ENCODE data around the gene CDH15.

The CDH15 gene

GRCh38 chr16:89202422-89203215 is 31.1 kb downstream of the CDH15 start:
- in situ Hi-C loops (cut with MboI; ENCODE audit: low sequenced_read_pairs, unreplicated experiment) = no loop called here
- no peak for DNase-seq (ENCODE audit: low spot score)
- TF ChIP-seq, protein P1, sequence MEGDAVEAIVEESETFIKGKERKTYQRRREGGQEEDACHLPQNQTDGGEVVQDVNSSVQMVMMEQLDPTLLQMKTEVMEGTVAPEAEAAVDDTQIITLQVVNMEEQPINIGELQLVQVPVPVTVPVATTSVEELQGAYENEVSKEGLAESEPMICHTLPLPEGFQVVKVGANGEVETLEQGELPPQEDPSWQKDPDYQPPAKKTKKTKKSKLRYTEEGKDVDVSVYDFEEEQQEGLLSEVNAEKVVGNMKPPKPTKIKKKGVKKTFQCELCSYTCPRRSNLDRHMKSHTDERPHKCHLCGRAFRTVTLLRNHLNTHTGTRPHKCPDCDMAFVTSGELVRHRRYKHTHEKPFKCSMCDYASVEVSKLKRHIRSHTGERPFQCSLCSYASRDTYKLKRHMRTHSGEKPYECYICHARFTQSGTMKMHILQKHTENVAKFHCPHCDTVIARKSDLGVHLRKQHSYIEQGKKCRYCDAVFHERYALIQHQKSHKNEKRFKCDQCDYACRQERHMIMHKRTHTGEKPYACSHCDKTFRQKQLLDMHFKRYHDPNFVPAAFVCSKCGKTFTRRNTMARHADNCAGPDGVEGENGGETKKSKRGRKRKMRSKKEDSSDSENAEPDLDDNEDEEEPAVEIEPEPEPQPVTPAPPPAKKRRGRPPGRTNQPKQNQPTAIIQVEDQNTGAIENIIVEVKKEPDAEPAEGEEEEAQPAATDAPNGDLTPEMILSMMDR (IDR thresholded peaks at IDR 0.05; ENCODE audit: borderline replicate concordance, control extremely low read depth, extremely low read depth, insufficient read depth, missing control alignments) = no peak

DNA sequence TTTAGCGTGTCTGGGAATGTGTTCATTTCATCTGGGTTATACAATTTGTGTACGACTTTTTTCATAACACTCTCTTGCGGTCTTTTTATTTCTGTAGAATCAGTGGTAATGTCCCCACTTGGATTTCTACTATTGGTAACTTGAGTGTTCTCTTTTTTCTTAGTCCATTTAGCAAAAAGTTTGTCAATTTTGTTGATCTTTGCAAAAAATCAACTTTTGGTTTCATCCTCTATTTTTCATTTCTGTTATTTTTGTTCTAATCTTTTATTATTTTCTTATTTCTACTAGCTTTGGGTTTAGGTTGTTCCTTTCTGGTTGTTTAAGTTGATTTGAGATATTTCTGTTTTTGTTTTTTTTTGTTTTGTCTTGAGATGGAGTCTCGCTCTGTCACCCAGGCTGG is 36.4 kb downstream of the CDH15 start:
- TF ChIP-seq, protein P1 (IDR thresholded peaks at IDR 0.05; ENCODE audit: borderline replicate concordance, control extremely low read depth, extremely low read depth, insufficient read depth, missing control alignments) = no peak
- no peak for DNase-seq (ENCODE audit: low spot score)
- in situ Hi-C loops (cut with MboI; ENCODE audit: low sequenced_read_pairs, unreplicated experiment) = no loop called here

- TF ChIP-seq, protein P1 (IDR thresholded peaks at IDR 0.05; ENCODE audit: borderline replicate concordance, control extremely low read depth, extremely low read depth, insufficient read depth, missing control alignments) = no peak
- in situ Hi-C loops (cut with MboI; ENCODE audit: low sequenced_read_pairs, unreplicated experiment) = no loop called here
- DNase-seq (ENCODE audit: low spot score) = no peak
These were observed 38.0 kb downstream of the CDH15 start for GRCh38 chr16:89209522-89210044.

GRCh38 chr16:89210165-89210903 is 38.8 kb downstream of the CDH15 start:
- TF ChIP-seq, protein P1 (IDR thresholded peaks at IDR 0.05; ENCODE audit: borderline replicate concordance, control extremely low read depth, extremely low read depth, insufficient read depth, missing control alignments) = no peak
- in situ Hi-C loops (cut with MboI; ENCODE audit: low sequenced_read_pairs, unreplicated experiment) = no loop called here
- no peak for DNase-seq (ENCODE audit: low spot score)

- no peak for DNase-seq (ENCODE audit: low spot score)
- in situ Hi-C loops (cut with MboI; ENCODE audit: low sequenced_read_pairs, unreplicated experiment) = no loop called here
- TF ChIP-seq, protein P1 (IDR thresholded peaks at IDR 0.05; ENCODE audit: borderline replicate concordance, control extremely low read depth, extremely low read depth, insufficient read depth, missing control alignments) = no peak
These were observed 39.5 kb downstream of the CDH15 start for GRCh38 chr16:89210904-89211515.

Measured in GM13976 (cell line).